RCC 7860 (cell line): ENCODE results near the gene CAVIN2.

Source experiments
- DNase-seq: peaks from one replicate; pipeline ENCODE4 v3.0.0-alpha.2; 2015; ENCODE audit warnings: low spot score
- FAIRE-seq: peaks from 2 replicates; lab custom pipeline; 2012; peaks lifted over from hg19 to GRCh38; lab: Jason Lieb, UNC

The CAVIN2 gene

DNA sequence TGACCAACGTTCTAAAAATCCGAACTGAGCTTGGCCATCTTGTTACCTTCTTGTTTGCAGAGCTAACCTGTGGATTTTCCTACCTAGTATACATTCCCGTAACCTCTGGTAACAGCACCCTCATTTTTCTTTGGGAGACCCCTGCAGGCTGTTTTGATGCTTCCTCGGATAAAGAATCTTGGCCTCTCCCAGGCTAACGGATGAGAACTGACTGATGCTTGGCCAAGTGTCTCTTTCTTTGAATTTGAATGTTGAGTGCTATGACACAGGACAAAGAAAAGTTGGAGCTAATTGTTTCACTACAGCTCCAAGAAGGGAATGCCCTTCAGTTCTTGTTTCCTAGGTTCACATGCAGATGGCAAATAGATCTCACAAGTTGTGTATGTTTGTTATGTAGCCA lies 19.3 kb upstream of the CAVIN2 start:
- DNase-seq (no peak), FAIRE-seq (no peak)

DNA sequence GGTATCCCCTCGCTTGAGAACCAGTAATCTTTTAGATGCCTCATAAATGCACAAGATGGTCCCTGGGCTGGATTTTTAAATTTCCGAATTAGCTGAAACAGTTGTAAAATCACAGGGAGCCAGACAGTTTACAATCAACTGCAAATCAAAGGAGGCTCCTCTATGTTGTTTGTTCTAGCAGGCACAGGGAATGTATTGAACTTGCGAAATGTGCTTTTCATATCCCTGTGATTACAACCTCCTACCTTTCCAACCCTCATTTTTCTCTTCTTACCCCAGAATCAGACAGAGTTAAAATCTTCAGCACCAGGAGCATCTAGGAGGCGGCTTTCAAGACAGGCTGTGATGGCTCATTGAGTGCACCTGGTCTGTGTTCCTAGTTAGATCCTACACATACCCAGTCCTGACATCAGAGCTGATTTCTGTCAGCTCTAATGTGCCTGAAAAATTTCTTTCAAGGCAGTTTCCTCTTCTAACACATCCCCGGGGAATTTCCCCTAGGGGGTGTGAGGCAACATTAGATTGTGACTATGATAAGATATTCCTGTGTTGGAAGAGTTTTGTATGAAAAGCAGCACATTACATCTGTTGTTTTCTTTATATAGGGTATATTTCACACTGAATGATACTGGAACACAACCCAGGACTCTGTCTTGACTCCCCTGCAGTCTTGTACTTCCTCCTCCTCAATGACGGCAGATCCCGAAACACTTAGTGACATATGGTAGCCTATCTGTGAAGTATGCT lies 17.9 kb upstream of the CAVIN2 start:
- no peak for FAIRE-seq
- peak; percentile 25 for DNase-seq

DNA sequence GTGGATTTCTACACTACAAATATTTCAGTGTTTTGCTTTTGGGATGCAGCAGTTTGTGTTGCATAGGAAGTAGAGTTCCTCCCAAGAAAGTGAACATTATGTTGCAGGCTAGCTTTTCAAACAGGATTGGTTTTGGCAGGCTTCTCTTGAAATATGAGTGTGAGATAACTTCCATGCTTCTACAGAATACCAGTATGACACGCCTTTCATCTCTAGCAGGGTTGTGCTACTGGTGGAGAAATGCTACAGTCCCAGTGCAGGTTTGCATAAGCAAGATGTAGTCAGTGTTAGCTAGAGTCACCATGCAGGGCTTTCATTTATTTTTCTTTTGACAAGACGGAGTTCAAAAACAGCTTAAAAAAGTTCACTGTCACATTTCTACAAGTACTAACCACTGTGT lies 17.1 kb upstream of the CAVIN2 start:
- no peak for FAIRE-seq

DNA sequence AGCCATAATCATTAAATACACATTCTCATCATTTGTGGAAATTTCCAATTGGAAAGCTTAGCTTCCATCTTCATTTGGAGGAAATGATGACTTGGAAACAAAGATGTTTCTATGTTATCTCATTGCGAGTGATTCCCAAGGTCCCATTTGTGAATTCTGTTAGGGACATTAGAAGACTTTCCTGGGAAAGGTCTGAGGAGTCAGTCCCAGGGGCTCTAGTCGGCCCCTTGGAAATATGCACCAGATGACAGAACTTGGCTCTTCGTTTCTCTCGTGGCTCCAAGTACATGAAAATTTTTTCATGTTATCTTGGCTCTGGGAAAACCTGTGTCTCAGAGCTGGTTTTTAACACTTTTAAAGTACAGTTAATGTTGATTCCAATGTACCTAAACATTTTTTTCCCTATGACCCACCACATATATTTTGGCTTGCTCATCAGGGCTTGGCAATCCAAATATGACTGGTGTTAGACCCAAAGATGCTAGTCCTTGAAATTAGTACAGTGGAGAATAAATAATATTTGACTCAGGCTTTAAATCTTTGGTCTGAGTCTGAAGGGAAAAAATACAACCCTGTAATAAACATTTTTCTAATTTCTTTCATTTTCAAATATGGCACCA lies 15.4 kb upstream of the CAVIN2 start:
- FAIRE-seq (no peak), DNase-seq (no peak)

More for the DNA sequence above, 17.1 kb upstream of the CAVIN2 start:
- no peak for DNase-seq

DNA sequence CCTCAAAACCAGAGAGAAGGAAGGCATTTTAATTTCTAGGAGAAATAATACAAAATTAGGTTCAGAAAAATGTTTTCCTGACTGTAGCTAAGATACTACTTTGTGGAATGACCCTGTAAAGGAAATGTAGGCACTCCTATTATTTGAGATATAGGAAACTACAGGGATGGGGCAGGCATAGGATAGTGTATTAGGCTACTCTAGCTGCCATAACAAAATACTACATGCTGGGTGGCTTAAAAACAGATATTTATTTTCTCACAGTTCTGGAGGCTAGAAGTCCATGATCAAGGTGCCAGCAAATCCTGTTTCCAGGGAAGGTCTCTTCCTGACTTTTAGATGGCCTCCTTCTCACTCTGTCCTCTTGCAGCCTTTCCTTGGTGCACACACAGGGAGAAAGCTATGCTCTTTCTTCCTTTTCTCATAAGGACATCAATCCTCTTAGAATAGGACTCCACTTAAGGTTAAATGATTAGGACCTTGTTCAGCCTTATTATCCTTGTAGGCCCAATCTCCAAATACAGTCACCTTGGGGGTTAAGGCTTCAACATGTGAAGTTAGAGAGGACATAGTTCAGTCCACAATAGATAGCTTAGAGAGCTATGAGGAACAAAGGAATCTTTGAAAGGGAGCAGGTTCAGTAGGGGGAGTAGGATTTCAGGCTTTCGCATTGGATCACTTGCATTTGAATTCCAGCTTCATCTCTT lies 14.0 kb upstream of the CAVIN2 start:
- DNase-seq (no peak), FAIRE-seq (no peak)

DNA sequence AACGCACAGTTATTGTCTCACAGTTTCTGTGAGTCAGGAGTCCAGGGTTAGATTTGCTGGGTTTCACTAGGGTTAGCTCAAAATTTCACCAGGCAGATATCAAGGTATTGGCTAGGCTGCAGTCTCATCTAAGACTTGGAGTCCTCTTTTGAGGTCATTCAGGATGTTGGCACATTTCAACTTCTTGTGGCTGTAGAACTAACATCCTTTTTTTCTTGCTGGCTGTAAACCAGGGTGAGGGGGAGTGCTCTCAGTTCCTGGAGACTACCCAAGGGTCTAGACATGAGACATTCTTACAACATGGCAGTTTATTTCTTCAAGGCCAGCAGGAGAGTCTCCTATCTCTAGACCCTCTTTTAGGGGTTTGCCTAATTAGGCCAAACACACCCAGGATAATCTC lies 12.8 kb upstream of the CAVIN2 start:
- FAIRE-seq: no peak

DNA sequence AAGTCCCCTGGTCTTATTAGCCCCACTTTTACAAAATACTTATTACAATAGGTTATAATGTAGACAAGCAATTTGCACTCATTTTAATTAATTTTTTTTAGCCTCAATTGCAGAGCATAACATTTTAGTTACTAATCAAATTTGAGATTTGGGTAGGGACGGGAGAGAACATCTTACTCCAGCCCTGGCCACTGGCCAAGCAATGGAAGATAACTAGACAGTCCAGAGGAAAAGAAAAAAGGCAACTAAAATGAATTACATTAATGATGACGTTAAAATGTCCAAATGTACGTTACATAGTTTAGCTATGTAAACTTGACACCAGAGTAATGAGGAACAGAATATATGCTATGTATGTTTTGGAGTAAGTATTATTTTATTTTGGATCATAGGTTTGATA lies 11.0 kb upstream of the CAVIN2 start:
- DNase-seq (no peak), FAIRE-seq (no peak)

More for the DNA sequence above, 12.8 kb upstream of the CAVIN2 start:
- DNase-seq: no peak

DNA sequence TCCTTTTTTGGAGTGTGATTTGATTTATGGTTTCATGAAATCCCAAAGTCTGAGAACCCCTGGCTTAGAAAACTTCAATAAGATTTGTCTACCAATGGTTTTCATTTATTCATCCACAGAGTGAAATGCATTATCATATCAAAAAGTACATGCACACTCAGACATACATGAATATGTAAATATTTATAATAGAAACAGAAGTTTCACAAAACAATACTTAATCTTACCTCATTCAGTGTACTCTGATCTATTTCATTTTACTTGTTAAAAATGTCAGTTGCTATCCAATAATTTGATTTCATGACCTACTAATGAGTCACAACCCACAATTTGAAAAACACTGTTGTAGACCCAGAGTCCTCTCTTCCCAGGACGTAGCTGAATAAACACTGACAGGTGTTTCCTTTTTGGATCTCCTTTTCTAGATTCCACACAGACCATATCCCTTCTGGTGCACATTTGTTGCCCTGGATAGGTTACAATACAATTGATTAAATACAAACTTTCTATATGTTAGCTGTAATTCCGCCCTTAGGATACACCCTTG lies 10.4 kb upstream of the CAVIN2 start:
- DNase-seq (peak; percentile 43), FAIRE-seq (peak; percentile 85)

DNA sequence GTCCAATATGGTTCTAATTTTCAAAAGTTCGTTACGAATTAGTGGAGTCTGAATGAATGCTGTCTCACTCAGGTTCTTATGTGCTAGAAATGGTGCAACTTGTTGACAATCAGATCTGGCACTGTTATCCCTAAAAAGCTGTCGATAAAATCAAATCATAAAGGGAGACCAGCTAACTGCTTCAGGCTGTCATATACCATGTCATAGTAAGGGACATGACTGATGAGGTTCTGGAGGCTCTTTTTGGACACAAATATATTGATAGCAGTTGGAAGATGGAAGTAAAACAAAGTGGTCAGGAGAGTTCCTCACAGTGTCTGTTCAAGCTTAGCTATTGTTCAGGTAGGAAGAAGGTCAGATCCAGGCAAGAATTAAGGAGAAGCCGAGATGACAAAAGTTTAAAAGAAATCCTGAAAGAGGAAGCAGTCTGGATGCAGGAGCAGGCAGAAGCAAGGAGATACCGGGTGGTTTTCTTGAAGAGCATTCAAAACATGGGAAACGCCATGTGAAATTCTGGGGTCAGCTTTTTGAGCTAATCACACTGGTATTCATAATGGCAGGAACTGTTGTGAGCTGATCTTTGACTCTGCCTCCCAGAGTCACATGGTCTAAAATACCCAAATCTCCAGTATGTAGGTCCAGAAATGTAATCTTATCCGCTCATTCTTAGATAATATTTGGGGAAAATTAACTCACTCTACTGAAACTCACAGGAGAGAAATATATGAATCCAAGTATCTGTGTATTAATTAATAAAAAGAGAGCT lies 9.4 kb upstream of the CAVIN2 start:
- FAIRE-seq (no peak), DNase-seq (no peak)

DNA sequence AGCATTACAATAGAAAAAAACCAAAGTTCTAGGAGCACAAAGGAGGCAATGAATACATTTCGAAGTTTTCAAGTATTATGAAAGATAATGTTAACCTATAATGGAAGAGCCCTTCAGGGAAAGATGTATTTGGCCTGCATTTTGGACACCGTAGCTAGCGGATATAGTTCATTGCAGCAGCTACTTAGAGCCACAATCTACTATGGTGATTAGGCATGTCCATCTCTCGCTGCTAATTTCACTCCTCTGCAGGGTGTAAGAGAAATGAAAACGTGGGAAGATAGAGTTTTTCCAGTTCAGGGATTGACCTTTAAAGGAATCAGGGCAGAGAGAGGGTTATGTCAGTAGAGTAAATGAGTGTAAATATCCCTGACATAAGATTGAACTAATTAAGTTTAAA lies 8.5 kb upstream of the CAVIN2 start:
- no peak for FAIRE-seq
- no peak for DNase-seq

DNA sequence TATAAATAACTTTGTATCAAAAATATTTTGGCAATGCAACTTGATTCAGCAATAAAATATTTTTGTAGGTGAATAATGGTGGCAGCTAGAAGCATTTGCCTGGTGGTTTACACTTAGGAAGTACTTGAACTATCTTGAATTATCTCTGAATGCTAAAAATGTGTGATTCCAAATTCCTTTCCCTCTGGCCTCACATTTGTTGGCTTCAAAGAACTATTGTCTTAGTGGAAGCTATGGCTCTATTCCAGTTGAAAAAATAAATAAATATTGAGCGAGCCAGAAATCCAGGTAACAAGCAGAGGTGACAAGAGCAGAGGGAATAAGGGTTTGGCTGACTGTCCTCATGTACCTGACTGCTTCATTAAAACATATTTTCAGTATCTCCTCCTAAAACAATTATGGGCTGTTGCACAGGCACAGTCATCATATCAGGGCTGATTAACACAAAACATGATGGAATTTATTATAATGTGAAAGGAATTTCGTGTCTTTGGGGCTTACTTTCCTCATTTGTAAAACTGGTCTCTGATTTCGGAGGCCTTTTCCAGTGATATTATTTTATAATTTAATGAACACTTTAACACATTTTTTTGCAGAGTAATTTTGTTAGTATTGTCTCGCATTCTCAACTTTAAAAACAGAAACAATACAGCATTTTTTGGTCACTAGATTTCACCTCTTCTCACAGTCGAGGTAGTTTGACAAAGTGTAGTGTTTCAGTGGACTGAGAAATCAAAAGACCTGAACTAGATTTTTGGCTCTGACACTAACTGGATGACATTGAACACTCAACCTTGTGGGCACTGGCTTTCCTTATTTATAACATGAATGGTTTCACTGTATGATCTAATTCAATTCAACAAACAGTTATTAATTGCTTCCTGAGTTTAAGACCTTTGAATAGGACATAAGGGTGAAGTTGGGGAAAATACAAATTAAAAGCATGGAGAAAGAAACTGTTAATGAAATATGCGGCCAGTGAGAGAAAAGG lies 7.8 kb upstream of the CAVIN2 start:
- DNase-seq: no peak
- FAIRE-seq: no peak

DNA sequence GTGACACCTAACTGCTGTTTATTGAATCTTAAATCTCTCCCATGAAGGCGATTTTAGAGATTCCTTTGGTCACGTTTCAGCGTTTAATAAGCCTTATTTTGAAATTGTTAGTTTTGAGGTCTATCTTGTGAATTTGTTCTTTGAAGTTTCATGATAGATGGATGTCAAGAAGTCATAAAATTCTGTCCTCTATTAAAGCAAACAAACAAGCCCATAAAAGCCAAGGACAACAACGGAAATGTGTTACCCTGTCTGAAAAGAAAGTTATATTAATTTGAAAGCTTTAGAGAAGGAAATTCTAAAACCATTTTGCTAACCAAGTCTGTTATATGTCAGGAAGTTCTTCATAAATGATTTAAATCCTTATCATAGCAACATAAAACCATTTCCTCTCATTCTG lies 7.0 kb upstream of the CAVIN2 start:
- DNase-seq: no peak

DNA sequence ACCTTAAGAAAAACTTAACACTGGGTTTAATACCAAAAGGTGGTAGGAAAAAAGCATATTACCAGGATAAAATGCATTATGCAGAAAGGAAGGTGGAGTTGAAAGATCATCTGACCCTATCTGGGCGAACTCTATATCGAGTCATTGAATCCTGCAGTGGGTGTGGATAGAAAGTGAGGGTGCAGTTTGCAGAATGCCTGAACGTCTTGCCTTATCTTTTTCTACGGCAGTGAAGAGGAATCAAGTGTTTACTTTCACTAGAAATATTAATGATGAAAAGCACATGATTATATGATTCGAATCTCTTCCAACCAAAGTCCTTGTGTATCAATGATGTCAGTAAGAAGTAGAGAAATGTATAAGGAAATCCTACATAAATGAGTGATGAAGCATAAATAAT lies 4.3 kb upstream of the CAVIN2 start:
- FAIRE-seq: no peak
- DNase-seq: no peak

More for the DNA sequence above, 7.0 kb upstream of the CAVIN2 start:
- FAIRE-seq: no peak

DNA sequence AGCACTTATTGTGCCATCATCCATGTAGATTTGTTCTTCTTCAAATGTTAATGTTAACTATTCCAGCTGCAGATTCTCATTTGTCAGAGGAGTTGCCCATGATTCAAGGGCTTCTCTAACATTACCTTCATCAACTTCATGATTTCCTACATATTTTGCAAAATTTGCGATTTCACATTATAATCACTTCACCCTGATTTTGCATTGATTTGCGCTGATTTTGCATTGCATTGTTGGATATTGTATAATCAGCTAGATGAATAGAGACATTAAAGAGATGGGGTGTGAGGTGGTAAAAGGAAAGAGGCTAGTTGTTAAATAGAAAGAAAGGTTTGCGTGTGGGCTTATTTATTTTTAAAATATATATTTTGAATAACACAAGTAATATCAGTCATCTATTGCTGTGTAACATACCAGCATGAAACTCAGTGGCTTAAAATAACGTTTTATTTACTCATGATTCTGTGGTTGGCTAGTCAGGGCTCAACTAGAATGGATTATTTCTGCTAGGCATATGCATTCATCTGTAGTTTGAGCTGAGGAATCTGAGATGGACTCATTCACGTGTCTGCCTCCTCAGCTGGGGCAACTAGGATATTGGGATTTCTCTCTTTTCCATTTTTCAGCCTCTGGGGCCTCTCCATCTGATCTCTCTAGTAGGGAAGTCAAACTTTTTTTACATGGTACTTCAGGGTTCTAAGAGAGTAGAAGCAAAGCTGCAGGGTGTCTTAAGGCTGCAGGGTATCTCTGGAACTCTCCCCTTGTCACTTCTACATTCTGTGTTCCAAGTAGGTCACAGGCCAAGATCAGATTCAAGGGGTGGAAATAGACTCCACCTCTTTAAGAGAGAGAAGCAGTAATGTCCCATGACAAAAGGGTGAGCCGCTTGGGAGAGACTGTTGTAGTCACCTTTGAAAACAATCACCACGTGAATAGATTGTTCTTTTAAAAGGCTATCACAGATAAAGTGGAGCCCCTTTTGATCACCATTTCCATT lies 2.2 kb upstream of the CAVIN2 start:
- DNase-seq (no peak), FAIRE-seq (no peak)

DNA sequence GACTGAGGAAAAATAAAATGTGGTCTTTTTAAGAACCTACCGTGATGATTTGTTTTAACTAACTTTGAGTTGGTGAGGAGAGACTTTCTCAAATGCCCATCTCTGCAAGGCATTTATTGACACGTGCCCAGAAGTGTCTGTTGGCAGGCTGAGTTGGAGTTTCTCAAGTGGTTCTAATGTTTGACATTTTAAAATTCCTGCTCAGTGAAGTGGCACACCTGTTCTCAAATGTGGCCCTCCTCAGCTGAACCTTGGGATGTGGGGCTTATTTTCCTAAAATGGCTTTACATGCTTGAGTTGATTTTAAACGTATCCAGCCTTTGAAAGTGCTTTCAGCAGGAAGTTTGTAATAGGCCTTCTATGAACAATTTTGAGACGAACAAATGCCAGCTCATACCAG lies 876 bp upstream of the CAVIN2 start:
- no peak for DNase-seq

DNA sequence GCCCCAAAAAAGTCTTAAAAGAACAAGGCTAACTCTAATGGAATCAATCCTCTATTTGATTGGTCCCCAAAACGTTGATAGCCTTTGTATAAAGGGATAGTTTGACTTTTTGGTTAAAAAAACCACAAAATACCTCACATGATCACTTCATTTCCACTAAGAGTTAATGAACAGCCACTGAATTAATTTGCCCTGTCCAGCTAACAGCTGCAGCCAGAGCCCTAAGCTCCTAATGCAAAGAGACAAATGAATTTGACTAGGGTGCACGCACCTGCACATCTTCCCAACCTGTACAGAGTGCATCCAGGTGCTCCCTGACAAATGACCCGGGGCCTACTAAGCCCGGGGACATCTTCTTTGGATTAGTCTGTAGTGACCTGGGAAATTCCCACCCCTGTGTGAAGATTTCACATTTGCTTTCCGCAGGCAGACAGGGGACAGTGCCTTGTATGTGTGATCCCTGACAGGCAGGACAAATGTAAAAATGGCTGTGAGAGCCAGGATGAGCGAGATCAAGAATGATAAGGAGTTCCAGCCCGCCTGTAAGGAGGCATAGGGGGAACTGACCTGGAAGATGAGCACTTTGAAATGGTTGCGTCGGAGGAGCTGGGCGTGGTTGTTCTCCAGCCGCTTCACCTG lies 893 bp downstream of the CAVIN2 start:
- DNase-seq (no peak), FAIRE-seq (no peak)

More for the DNA sequence above, 876 bp upstream of the CAVIN2 start:
- no peak for FAIRE-seq

DNA sequence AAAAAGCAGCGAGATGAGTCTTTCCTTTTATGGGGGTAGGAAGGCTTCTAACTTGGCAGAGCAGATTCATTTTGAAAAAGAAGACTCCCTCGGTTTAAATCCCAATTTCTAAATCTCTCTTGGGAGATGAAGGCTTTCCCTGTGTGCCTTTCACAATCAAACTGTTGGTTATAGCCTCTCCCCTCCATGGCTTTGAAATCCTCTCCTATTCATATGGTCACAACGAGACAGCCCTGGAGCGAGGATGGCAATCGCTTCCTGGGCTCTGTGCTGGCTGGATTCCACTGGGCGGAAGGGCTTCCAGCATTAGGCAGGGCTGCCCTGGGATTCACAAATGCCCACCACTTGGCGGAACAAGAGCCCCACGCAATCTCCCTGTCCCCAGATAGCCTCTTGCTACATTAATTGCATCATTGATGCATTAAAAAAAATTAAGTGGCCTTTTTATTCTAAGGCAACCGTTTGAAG lies 1.6 kb downstream of the CAVIN2 start:
- DNase-seq: no peak
- no peak for FAIRE-seq

DNA sequence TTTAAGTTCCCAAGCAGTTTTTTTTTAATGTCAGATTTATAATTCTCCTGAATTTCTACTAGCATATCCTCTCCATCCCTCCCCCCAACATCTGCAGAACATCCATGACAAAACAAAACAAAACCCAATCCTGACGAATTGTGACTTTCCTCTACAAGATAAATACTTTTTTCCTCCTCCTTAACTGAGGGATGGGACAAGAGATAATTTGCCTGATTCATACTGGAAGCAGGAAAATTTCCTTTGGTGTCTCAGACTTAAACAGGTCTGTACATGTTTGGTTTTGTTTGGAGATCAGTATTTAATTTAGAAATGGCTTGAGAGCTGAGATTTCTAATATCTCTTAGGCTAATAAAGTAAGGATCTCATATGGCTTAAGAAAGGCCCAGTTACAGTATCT lies 2.2 kb downstream of the CAVIN2 start:
- no peak for DNase-seq
- FAIRE-seq: no peak
